ENCODE results near the gene MAPKAP1.

The MAPKAP1 gene

DNA sequence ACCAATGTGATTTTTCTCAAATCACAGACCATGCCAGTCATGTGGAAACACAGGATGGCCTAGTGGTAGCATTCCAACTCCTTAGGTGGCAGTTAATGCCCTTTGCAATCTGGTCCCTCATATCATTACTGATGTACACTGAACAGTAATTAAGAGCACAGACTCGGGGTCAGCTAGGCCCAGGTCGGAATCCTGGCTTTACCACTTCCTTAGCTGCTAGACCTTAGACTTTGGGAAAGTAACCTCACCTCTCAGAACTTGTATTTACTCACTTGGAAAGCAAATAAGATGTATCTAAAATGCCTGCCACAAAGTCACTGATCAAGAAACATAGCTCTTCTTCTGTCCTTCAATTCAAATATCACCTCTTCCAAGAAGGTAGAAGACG, 112.8 kb downstream of the MAPKAP1 start:
- H3K27me3 ChIP-seq (ENCODE audit: insufficient read depth, low read length, poor library complexity) = no peaks in the 10 kb centered on the region
- no peak for DNase-seq
- no CpG with 5 or more reads among the region's 3 CpGs for WGBS (ENCODE audit: extremely low coverage, insufficient coverage, low lambda C conversion rate)
- no peaks in the 10 kb centered on the region for H3K36me3 ChIP-seq (ENCODE audit: control insufficient read depth, insufficient read depth, low read length)
- peak overlapping the region; percentile 15 for H3K56ac ChIP-seq (ENCODE audit: low read length)
- H4K5ac ChIP-seq (ENCODE audit: low read length) = no peak overlapping the region
- no peak overlapping the region for H3K4me2 ChIP-seq (ENCODE audit: low read length)
- H3K18ac ChIP-seq (ENCODE audit: low read length) = no peak overlapping the region
- H3K4me1 ChIP-seq (ENCODE audit: control insufficient read depth, low read depth, low read length) = no peaks in the 10 kb centered on the region
- H2AK5ac ChIP-seq (ENCODE audit: low read length) = no peak overlapping the region
- no peak overlapping the region for H3K4ac ChIP-seq (ENCODE audit: low read depth, low read length)
- peaks cover 3% of the 10 kb centered on the region for H3K79me2 ChIP-seq (ENCODE audit: control insufficient read depth, insufficient read depth, low read length)
- no peak overlapping the region for H3K9ac ChIP-seq (ENCODE audit: low read length)
- H3K23ac ChIP-seq (ENCODE audit: low read length) = no peak overlapping the region
- H2BK15ac ChIP-seq (replicated peaks; ENCODE audit: low read depth) = no peak overlapping the region
- H3K27ac ChIP-seq (ENCODE audit: low read depth, low read length) = no peak overlapping the region
- no peak overlapping the region for H3K4me3 ChIP-seq (ENCODE audit: low read length)
- H3K79me1 ChIP-seq (ENCODE audit: low read length) = peaks cover 14% of the 10 kb centered on the region
- H2BK120ac ChIP-seq (ENCODE audit: low read depth, low read length) = no peak overlapping the region
- no peak overlapping the region for H2BK5ac ChIP-seq (ENCODE audit: low read length)
- H4K8ac ChIP-seq (ENCODE audit: low read depth, low read length) = no peak overlapping the region

DNA sequence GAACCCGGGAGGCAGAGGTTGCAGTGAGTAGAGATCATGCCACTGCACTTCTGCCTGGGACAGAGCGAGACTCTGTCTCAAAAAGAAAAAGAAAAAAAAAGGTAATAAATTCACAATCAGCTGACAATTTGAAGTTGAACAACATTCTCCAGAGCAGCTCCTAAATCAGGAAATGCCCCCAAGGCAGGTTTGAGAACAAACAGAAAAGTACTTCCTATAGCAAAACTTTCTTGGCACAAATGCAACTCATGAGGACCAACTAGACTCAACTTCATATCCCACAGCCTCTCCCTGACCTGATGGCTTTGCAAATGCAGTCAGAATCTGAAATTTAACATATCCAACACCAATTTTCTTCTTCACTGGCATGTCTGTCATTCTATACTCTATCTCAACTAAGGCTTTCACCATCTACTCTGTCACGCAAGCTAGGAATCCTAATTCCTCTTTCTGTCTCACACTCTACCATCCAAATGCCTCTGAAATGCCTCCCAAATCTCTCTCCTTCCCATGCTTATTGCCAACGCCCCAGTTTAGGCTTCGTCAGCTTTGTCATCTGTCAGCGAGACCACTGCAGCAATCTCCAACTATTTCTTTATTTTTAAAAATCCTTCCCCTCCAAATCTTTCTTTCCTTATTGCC, 113.3 kb downstream of the MAPKAP1 start:
- H3K4me3 ChIP-seq (ENCODE audit: low read length) = no peak overlapping the region
- peak overlapping the region; percentile 15 for H3K56ac ChIP-seq (ENCODE audit: low read length)
- no peaks in the 10 kb centered on the region for H3K27me3 ChIP-seq (ENCODE audit: insufficient read depth, low read length, poor library complexity)
- H3K18ac ChIP-seq (ENCODE audit: low read length) = no peak overlapping the region
- no peak overlapping the region for H4K8ac ChIP-seq (ENCODE audit: low read depth, low read length)
- peaks cover 4% of the 10 kb centered on the region for H3K79me2 ChIP-seq (ENCODE audit: control insufficient read depth, insufficient read depth, low read length)
- no peaks in the 10 kb centered on the region for H3K4me1 ChIP-seq (ENCODE audit: control insufficient read depth, low read depth, low read length)
- H3K23ac ChIP-seq (ENCODE audit: low read length) = no peak overlapping the region
- no peak overlapping the region for H2AK5ac ChIP-seq (ENCODE audit: low read length)
- no peaks in the 10 kb centered on the region for H3K36me3 ChIP-seq (ENCODE audit: control insufficient read depth, insufficient read depth, low read length)
- no peak overlapping the region for H3K27ac ChIP-seq (ENCODE audit: low read depth, low read length)
- DNase-seq = no peak
- no CpG with 5 or more reads among the region's 6 CpGs for WGBS (ENCODE audit: extremely low coverage, insufficient coverage, low lambda C conversion rate)
- H2BK15ac ChIP-seq (replicated peaks; ENCODE audit: low read depth) = no peak overlapping the region
- no peak overlapping the region for H3K9ac ChIP-seq (ENCODE audit: low read length)
- H4K5ac ChIP-seq (ENCODE audit: low read length) = no peak overlapping the region
- H2BK120ac ChIP-seq (ENCODE audit: low read depth, low read length) = no peak overlapping the region
- peaks cover 16% of the 10 kb centered on the region for H3K79me1 ChIP-seq (ENCODE audit: low read length)
- H2BK5ac ChIP-seq (ENCODE audit: low read length) = no peak overlapping the region
- no peak overlapping the region for H3K4me2 ChIP-seq (ENCODE audit: low read length)
- H3K4ac ChIP-seq (ENCODE audit: low read depth, low read length) = no peak overlapping the region

DNA sequence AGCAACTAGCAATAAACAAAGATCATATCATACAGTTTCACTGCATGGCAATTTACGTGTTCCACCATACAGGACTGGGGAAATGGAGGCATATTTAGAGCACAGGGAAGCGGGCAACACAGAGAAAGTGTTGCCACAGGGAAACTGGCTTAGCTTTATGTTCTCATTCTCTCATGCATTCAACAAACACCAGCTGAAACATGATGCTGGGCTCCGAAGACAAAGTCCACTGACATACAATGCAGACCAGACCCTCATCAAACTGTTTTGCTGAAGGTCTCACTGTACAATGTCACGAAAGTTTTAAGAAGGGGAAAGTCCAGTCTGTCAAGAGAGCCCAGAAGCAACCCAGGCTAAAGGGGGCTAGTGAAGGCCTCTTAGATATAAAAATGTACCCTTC, 115.1 kb downstream of the MAPKAP1 start:
- Histone ChIP-seq H3K79me2 (ENCODE audit: control insufficient read depth, insufficient read depth, low read length) (peaks cover 6% of the 10 kb centered on the region), H3K27ac (ENCODE audit: low read depth, low read length) (no peak overlapping the region), H3K4me1 (ENCODE audit: control insufficient read depth, low read depth, low read length) (no peaks in the 10 kb centered on the region), H3K4me2 (ENCODE audit: low read length) (no peak overlapping the region), H3K36me3 (ENCODE audit: control insufficient read depth, insufficient read depth, low read length) (no peaks in the 10 kb centered on the region), H2BK5ac (ENCODE audit: low read length) (no peak overlapping the region), H3K4ac (ENCODE audit: low read depth, low read length) (no peak overlapping the region), H2BK120ac (ENCODE audit: low read depth, low read length) (no peak overlapping the region), H3K23ac (ENCODE audit: low read length) (no peak overlapping the region), H3K56ac (ENCODE audit: low read length) (no peak overlapping the region), H2AK5ac (ENCODE audit: low read length) (no peak overlapping the region), H2BK15ac (replicated peaks; ENCODE audit: low read depth) (no peak overlapping the region), H3K9ac (ENCODE audit: low read length) (no peak overlapping the region), H3K27me3 (ENCODE audit: insufficient read depth, low read length, poor library complexity) (no peaks in the 10 kb centered on the region), H4K8ac (ENCODE audit: low read depth, low read length) (no peak overlapping the region), H3K79me1 (ENCODE audit: low read length) (peaks cover 17% of the 10 kb centered on the region), H3K4me3 (ENCODE audit: low read length) (no peak overlapping the region), H3K18ac (ENCODE audit: low read length) (no peak overlapping the region), H4K5ac (ENCODE audit: low read length) (no peak overlapping the region)
- no peak for DNase-seq
- no CpG with 5 or more reads among the region's 4 CpGs for WGBS (ENCODE audit: extremely low coverage, insufficient coverage, low lambda C conversion rate)

DNA sequence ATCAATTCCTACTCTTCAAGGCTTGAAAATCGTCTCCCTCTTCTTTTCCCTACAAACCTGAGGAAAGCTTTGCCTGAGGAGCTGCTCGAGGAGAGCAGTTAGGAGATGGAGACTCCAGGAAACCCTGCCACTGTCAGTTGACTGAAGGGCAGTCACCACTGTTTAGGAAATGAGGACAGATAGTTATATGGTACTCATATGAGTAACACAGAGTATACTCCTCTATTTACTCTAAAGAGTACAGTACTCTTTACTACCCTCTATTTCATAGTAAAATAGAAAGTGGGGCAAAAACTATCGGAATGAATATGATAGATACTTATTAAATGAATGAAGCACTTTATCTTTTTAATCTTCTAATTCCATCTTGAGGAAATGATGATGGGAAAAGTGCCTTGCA, 115.8 kb downstream of the MAPKAP1 start:
- no peak overlapping the region for H4K5ac ChIP-seq (ENCODE audit: low read length)
- no peak overlapping the region for H2BK15ac ChIP-seq (replicated peaks; ENCODE audit: low read depth)
- H4K8ac ChIP-seq (ENCODE audit: low read depth, low read length) = no peak overlapping the region
- WGBS (ENCODE audit: extremely low coverage, insufficient coverage, low lambda C conversion rate) = no CpG with 5 or more reads among the region's 3 CpGs
- peaks cover 6% of the 10 kb centered on the region for H3K79me2 ChIP-seq (ENCODE audit: control insufficient read depth, insufficient read depth, low read length)
- DNase-seq = no peak
- H2BK120ac ChIP-seq (ENCODE audit: low read depth, low read length) = no peak overlapping the region
- no peak overlapping the region for H3K23ac ChIP-seq (ENCODE audit: low read length)
- no peaks in the 10 kb centered on the region for H3K36me3 ChIP-seq (ENCODE audit: control insufficient read depth, insufficient read depth, low read length)
- no peak overlapping the region for H3K18ac ChIP-seq (ENCODE audit: low read length)
- no peak overlapping the region for H2AK5ac ChIP-seq (ENCODE audit: low read length)
- H3K4me2 ChIP-seq (ENCODE audit: low read length) = no peak overlapping the region
- H2BK5ac ChIP-seq (ENCODE audit: low read length) = no peak overlapping the region
- no peak overlapping the region for H3K27ac ChIP-seq (ENCODE audit: low read depth, low read length)
- no peaks in the 10 kb centered on the region for H3K4me1 ChIP-seq (ENCODE audit: control insufficient read depth, low read depth, low read length)
- no peak overlapping the region for H3K9ac ChIP-seq (ENCODE audit: low read length)
- no peaks in the 10 kb centered on the region for H3K27me3 ChIP-seq (ENCODE audit: insufficient read depth, low read length, poor library complexity)
- no peak overlapping the region for H3K4me3 ChIP-seq (ENCODE audit: low read length)
- H3K56ac ChIP-seq (ENCODE audit: low read length) = no peak overlapping the region
- H3K79me1 ChIP-seq (ENCODE audit: low read length) = peaks cover 18% of the 10 kb centered on the region
- H3K4ac ChIP-seq (ENCODE audit: low read depth, low read length) = no peak overlapping the region

DNA sequence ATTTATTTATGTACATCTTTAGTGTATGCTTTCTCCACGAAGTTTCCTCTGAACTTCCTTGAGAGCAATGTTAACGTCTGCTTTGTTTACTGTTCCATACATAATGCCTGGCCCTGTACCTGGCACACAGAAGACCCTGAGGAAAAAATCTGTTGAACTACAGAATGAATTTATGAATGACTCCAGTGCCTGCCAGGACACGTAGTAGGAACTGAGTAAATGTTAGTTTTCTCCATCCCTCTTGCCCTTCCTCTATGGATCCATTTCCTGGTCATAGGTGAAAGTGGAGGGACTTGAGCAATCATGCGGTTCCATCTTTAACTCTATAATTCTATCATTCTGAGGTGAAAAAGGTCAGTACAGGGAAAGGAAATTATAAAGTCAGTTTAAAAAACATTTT, 117.7 kb downstream of the MAPKAP1 start:
- Histone ChIP-seq H2BK120ac (ENCODE audit: low read depth, low read length) (no peak overlapping the region), H3K4me3 (ENCODE audit: low read length) (no peak overlapping the region), H3K4me1 (ENCODE audit: control insufficient read depth, low read depth, low read length) (no peaks in the 10 kb centered on the region), H4K5ac (ENCODE audit: low read length) (no peak overlapping the region), H3K79me1 (ENCODE audit: low read length) (peaks cover 20% of the 10 kb centered on the region), H3K9ac (ENCODE audit: low read length) (no peak overlapping the region), H2BK5ac (ENCODE audit: low read length) (no peak overlapping the region), H3K23ac (ENCODE audit: low read length) (no peak overlapping the region), H3K4ac (ENCODE audit: low read depth, low read length) (no peak overlapping the region), H3K79me2 (ENCODE audit: control insufficient read depth, insufficient read depth, low read length) (peaks cover 6% of the 10 kb centered on the region), H3K27ac (ENCODE audit: low read depth, low read length) (no peak overlapping the region), H3K18ac (ENCODE audit: low read length) (no peak overlapping the region), H2AK5ac (ENCODE audit: low read length) (no peak overlapping the region), H3K56ac (ENCODE audit: low read length) (no peak overlapping the region), H2BK15ac (replicated peaks; ENCODE audit: low read depth) (no peak overlapping the region), H3K4me2 (ENCODE audit: low read length) (no peak overlapping the region), H3K27me3 (ENCODE audit: insufficient read depth, low read length, poor library complexity) (no peaks in the 10 kb centered on the region), H4K8ac (ENCODE audit: low read depth, low read length) (no peak overlapping the region), H3K36me3 (ENCODE audit: control insufficient read depth, insufficient read depth, low read length) (no peaks in the 10 kb centered on the region)
- no CpG with 5 or more reads among the region's 4 CpGs for WGBS (ENCODE audit: extremely low coverage, insufficient coverage, low lambda C conversion rate)
- DNase-seq = no peak

DNA sequence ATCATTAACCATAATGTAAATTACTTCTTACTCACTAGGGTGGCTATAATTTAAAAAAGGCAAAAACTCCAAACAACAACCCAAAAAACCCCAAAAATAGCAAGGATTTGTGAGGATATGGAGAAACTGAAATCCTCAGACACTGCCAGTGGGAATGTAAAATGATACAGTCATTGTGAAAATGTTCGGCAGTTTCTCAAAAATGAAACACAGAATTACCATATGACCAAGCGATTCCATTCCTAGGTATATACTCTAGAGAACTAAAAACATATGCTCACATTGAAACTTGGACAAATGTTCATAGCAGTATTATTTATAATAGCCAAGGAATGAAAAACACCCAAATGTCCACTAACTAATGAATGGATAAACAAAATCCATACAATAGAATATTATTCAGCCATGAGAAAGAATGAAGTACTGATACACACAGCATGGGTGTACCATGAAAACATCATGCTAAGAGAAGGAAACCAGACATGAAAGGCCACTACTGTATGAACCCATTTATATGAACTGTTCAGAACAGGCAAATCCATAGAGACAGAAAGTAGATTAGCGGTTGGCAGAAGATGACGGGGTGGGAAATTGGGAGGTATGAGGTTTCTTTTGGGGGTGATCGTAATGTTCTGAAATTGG, 119.1 kb downstream of the MAPKAP1 start:
- H3K4me2 ChIP-seq (ENCODE audit: low read length) = no peak overlapping the region
- H3K36me3 ChIP-seq (ENCODE audit: control insufficient read depth, insufficient read depth, low read length) = no peaks in the 10 kb centered on the region
- H2AK5ac ChIP-seq (ENCODE audit: low read length) = no peak overlapping the region
- H3K79me2 ChIP-seq (ENCODE audit: control insufficient read depth, insufficient read depth, low read length) = peaks cover 6% of the 10 kb centered on the region
- no peak overlapping the region for H2BK120ac ChIP-seq (ENCODE audit: low read depth, low read length)
- peaks cover 16% of the 10 kb centered on the region for H3K79me1 ChIP-seq (ENCODE audit: low read length)
- no CpG with 5 or more reads among the region's 5 CpGs for WGBS (ENCODE audit: extremely low coverage, insufficient coverage, low lambda C conversion rate)
- H3K56ac ChIP-seq (ENCODE audit: low read length) = no peak overlapping the region
- no peak overlapping the region for H2BK5ac ChIP-seq (ENCODE audit: low read length)
- H3K4me1 ChIP-seq (ENCODE audit: control insufficient read depth, low read depth, low read length) = no peaks in the 10 kb centered on the region
- H3K4me3 ChIP-seq (ENCODE audit: low read length) = no peak overlapping the region
- H3K4ac ChIP-seq (ENCODE audit: low read depth, low read length) = no peak overlapping the region
- H3K27me3 ChIP-seq (ENCODE audit: insufficient read depth, low read length, poor library complexity) = no peaks in the 10 kb centered on the region
- H4K8ac ChIP-seq (ENCODE audit: low read depth, low read length) = no peak overlapping the region
- no peak overlapping the region for H3K23ac ChIP-seq (ENCODE audit: low read length)
- H2BK15ac ChIP-seq (replicated peaks; ENCODE audit: low read depth) = no peak overlapping the region
- DNase-seq = no peak
- H3K9ac ChIP-seq (ENCODE audit: low read length) = no peak overlapping the region
- H3K18ac ChIP-seq (ENCODE audit: low read length) = no peak overlapping the region
- H3K27ac ChIP-seq (ENCODE audit: low read depth, low read length) = no peak overlapping the region
- H4K5ac ChIP-seq (ENCODE audit: low read length) = no peak overlapping the region
